LNCAP (cell line): Measurements from ENCODE around the gene SLITRK4.

ENCODE experiments used
- TF ChIP-seq, protein P1 (sequence below): fragments of 450-650 bp; IDR thresholded peaks from 2 replicates; pipeline ENCODE4 v1.5.1; 2017; ENCODE audit warnings: mild to moderate bottlenecking

The SLITRK4 gene

GRCh38 chrX:143642426-143642825, 6.5 kb upstream of the SLITRK4 start:
- TF ChIP-seq, protein P1, sequence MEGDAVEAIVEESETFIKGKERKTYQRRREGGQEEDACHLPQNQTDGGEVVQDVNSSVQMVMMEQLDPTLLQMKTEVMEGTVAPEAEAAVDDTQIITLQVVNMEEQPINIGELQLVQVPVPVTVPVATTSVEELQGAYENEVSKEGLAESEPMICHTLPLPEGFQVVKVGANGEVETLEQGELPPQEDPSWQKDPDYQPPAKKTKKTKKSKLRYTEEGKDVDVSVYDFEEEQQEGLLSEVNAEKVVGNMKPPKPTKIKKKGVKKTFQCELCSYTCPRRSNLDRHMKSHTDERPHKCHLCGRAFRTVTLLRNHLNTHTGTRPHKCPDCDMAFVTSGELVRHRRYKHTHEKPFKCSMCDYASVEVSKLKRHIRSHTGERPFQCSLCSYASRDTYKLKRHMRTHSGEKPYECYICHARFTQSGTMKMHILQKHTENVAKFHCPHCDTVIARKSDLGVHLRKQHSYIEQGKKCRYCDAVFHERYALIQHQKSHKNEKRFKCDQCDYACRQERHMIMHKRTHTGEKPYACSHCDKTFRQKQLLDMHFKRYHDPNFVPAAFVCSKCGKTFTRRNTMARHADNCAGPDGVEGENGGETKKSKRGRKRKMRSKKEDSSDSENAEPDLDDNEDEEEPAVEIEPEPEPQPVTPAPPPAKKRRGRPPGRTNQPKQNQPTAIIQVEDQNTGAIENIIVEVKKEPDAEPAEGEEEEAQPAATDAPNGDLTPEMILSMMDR, result no peak

DNA sequence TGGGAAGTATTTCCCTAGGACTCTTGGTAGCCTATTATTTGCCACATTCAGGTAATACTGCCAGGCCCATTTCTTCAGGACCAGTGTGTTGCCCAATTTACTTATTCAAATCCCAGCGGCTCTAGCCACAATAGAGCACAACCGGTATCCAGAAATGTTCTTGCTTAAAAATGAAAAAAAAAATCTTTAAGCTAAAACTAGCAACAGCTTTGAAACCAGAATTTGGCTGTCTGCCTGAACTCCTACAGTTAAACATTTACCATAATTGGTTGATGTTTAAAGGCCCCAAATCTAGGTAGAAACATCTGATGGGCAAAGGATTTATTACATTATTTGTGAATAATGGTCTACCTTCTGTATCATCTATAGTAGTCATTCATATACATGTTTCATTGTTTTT, 930 bp upstream of the SLITRK4 start:
- TF ChIP-seq, protein P1, result no peak

GRCh38 chrX:143634663-143635455, 1.0 kb downstream of the SLITRK4 start:
- TF ChIP-seq, protein P1, result no peak

GRCh38 chrX:143634309-143634662, 1.6 kb downstream of the SLITRK4 start:
- TF ChIP-seq, protein P1, result no peak

- TF ChIP-seq, protein P1, result no peak
Observed at GRCh38 chrX:143633461-143634308, 2.2 kb downstream of the SLITRK4 start.

DNA sequence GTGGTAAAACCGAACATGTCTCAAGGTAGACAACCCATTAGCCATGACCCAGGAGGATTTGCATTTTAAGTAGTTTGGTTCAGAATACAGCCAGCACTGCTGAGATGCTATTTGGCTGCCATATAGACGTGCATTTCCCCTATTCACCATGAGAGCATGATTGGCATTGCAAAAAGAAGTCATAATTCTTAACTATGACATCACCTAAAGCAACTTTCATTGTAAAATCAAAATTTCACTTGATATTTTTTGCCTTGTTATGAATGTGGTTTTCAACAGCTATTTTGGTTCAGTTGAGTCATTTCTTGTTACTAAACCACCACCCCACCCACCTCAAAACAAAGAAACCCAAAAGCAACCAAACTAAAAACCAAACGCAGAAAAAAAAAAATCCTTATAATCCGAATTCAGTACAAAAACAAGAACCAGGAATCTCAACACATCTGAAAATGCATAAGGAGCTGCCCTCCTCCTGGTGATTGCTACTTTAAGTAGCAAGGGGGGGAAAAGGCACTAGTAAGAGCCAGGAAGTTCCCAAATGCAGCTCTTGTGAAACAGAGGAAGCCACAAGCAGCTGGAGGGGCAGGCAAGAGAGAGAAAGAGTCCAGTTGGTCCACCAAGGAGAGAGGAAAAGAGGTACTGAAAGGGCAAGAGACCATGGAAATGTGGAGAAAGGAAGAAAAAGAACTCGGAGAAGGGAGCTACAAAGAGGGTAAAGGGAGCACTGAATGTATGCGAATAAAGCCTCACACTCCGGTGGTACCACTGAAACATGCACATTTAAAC, 3.1 kb downstream of the SLITRK4 start:
- TF ChIP-seq, protein P1, result no peak

DNA sequence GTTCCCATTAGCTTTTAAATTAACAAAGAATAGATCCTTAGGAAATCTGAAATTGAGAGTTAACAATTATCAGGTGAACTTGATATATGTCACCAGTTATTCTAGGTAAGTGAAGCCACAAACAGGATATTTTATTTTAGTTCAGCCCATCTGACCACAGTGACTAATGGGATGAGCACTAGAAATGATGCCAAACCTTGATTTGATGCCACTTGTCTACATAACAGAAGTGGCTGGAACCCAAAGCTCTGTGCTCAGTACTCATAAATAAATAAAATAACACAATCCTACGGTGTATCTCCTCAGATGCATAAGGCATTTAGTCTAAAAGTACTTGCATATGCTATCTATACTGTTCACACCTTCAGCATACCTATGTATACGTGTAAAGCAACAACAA, 12.2 kb downstream of the SLITRK4 start:
- TF ChIP-seq, protein P1, result no peak
